ENCODE measurements around the gene ACVR1B.

DNA sequence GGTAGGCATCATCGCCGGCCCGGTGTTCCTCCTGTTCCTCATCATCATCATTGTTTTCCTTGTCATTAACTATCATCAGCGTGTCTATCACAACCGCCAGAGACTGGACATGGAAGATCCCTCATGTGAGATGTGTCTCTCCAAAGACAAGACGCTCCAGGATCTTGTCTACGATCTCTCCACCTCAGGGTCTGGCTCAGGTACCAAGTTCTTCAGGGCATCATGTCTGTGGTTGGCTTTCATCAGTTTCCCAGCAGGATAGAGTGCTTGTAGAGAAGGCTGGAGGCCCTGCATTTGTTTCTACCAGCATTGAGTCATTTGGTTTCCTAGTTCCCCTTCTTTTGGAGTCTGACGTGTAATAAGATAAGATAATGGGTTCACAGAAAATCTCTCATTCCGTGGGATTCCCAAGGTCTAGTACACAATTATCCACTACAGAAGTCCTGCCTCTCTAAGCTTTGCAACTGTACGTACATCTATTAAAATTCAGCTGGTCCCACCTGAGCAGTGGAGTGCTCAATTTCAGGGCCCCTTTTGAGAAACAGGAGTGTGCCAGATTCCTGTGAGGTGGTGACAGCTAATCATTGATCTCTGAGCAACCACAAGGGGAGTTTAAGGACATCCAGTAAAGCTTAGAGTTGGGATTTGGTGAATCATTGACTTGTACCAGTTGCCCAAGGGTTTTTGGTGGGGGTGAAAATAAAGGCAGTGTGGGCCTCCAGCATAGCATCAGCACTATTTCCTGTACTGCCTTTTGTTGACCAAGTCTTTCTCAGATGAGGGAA is 25.1 kb downstream of the ACVR1B start:
- TF ChIP-seq TAF1 (IDR thresholded peaks at IDR 0.05; ENCODE audit: borderline replicate concordance, insufficient read depth, low read length): no peak
- TF ChIP-seq, protein P1, sequence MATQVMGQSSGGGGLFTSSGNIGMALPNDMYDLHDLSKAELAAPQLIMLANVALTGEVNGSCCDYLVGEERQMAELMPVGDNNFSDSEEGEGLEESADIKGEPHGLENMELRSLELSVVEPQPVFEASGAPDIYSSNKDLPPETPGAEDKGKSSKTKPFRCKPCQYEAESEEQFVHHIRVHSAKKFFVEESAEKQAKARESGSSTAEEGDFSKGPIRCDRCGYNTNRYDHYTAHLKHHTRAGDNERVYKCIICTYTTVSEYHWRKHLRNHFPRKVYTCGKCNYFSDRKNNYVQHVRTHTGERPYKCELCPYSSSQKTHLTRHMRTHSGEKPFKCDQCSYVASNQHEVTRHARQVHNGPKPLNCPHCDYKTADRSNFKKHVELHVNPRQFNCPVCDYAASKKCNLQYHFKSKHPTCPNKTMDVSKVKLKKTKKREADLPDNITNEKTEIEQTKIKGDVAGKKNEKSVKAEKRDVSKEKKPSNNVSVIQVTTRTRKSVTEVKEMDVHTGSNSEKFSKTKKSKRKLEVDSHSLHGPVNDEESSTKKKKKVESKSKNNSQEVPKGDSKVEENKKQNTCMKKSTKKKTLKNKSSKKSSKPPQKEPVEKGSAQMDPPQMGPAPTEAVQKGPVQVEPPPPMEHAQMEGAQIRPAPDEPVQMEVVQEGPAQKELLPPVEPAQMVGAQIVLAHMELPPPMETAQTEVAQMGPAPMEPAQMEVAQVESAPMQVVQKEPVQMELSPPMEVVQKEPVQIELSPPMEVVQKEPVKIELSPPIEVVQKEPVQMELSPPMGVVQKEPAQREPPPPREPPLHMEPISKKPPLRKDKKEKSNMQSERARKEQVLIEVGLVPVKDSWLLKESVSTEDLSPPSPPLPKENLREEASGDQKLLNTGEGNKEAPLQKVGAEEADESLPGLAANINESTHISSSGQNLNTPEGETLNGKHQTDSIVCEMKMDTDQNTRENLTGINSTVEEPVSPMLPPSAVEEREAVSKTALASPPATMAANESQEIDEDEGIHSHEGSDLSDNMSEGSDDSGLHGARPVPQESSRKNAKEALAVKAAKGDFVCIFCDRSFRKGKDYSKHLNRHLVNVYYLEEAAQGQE (IDR thresholded peaks at IDR 0.05; ENCODE audit: insufficient read depth in 1 of 2, low read depth in 2 of 2, low read length in 2 of 2): no peak

All from PFSK-1 (cell line).